PC-3 (cell line): ENCODE data around the gene RIPPLY2. TPM values are rescaled to one million over a fixed set of nuclear protein-coding genes. Genes with fewer than 3 reads are reported as not detected.

Source experiments
- ATAC-seq: fragments of 200-7000 bp; cut with Tn5 transposase; 2 replicates; pipeline ENCODE4 v1.9.1; 2020; ENCODE audit warnings: mild to moderate bottlenecking, moderate library complexity
- BruUV-seq: library from RNA; stranded (reverse); fragments of 400-500 nt; replicated peaks from 2 replicates; lab custom pipeline; 2021; lab: Mats Ljungman, UMichigan
- CTCF ChIA-PET: fragments of 300-600 bp; sonication (Branson Sonifier 250); formaldehyde crosslinking; loops from one replicate; lab custom pipeline; 2022; ENCODE audit warnings: antibody characterized with exemption; lab: Charles Lee
- POLR2A ChIA-PET: fragments of 300-600 bp; sonication (Branson Sonifier 250); formaldehyde crosslinking; loops from one replicate; lab custom pipeline; 2022; ENCODE audit warnings: antibody characterized with exemption; ENCODE audit not compliant: unreplicated experiment; lab: Charles Lee
- DNase-seq: peaks from one replicate; pipeline ENCODE4 v3.0.0-alpha.2; 2015
- H2AFZ ChIP-seq: fragments of 300-600 bp; sonication (generic); 2 replicates; pipeline ENCODE4 v1.6.0; 2016; ENCODE audit warnings: antibody characterized with exemption, low read length
- H3F3A ChIP-seq: fragments of 300-600 bp; sonication (generic); one replicate; pipeline ENCODE4 v1.6.0; 2017; ENCODE audit warnings: antibody characterized with exemption, low read length, control low read depth, mild to moderate bottlenecking; ENCODE audit not compliant: unreplicated experiment
- H3K27ac ChIP-seq: fragments of 300-600 bp; sonication (generic); 2 replicates; pipeline ENCODE4 v1.5.1; 2016; ENCODE audit warnings: mild to moderate bottlenecking, low read length
- H3K27me3 ChIP-seq: fragments of 300-600 bp; sonication (generic); 2 replicates; pipeline ENCODE4 v1.6.1; 2016; ENCODE audit warnings: low read length, mixed read lengths
- H3K36me3 ChIP-seq: fragments of 300-600 bp; sonication (generic); 2 replicates; pipeline ENCODE4 v1.6.1; 2016; ENCODE audit warnings: low read depth, mixed run types, low read length, mixed read lengths
- H3K4me1 ChIP-seq: fragments of 300-600 bp; sonication (generic); 2 replicates; pipeline ENCODE4 v1.5.1; 2016; ENCODE audit warnings: low read length; ENCODE audit not compliant: insufficient read depth
- H3K4me2 ChIP-seq: fragments of 300-600 bp; sonication (generic); 2 replicates; pipeline ENCODE4 v1.6.0; 2016; ENCODE audit warnings: low read length
- H3K4me3 ChIP-seq: fragments of 300-600 bp; sonication (generic); 2 replicates; pipeline ENCODE4 v1.5.1; 2016; ENCODE audit warnings: mild to moderate bottlenecking, low read length, mixed read lengths
- H3K79me2 ChIP-seq: fragments of 300-600 bp; sonication (generic); 2 replicates; pipeline ENCODE4 v1.6.1; 2017; ENCODE audit warnings: low read length, mixed read lengths
- H3K9ac ChIP-seq: fragments of 300-600 bp; sonication (generic); 2 replicates; pipeline ENCODE4 v1.6.0; 2016; ENCODE audit warnings: mild to moderate bottlenecking, low read length
- H3K9me2 ChIP-seq: fragments of 300-600 bp; sonication (generic); replicated peaks from 2 replicates; pipeline ENCODE4 v1.6.1; 2016; ENCODE audit warnings: mixed run types, low read length, mixed read lengths
- H3K9me3 ChIP-seq: fragments of 300-600 bp; sonication (generic); 2 replicates; pipeline ENCODE4 v1.6.1; 2016; ENCODE audit warnings: low read length, mixed read lengths
- H4K20me1 ChIP-seq: fragments of 300-600 bp; sonication (generic); 2 replicates; pipeline ENCODE4 v1.6.1; 2016; ENCODE audit warnings: low read length, mixed read lengths
- EZH2 ChIP-seq: fragments of 300-600 bp; sonication (generic); IDR thresholded peaks from one replicate; pipeline ENCODE4 v1.6.1; 2017; ENCODE audit warnings: antibody characterized with exemption, mild to moderate bottlenecking, low read length; ENCODE audit not compliant: unreplicated experiment
- EZH2phosphoT487 ChIP-seq: fragments of 300-600 bp; sonication (generic); IDR thresholded peaks from 2 replicates; pipeline ENCODE4 v1.6.1; 2018; ENCODE audit warnings: mild to moderate bottlenecking, antibody characterized with exemption, low read length, borderline replicate concordance
- intact Hi-C: fragments of 100-400 bp; cut with micrococcal nuclease; formaldehyde crosslinking; loops from 2 replicates; pipeline ENCODE4 v1.9.0; 2023
- total RNA-seq: library from RNA; depleted of rRNA; stranded (reverse); fragments of >200 nt; gene quantifications from 2 replicates; pipeline ENCODE4 v1.2.3, GENCODE V29; 2014
- TF ChIP-seq, protein P1 (sequence below): fragments of 300-600 bp; sonication (generic); conservative IDR thresholded peaks from 2 replicates; pipeline ENCODE4 v1.5.1; 2017; ENCODE audit warnings: antibody characterized with exemption, low read depth, mild to moderate bottlenecking, low read length

RIPPLY2 gene
- total RNA-seq, 1 experiment from 2014 or later: not detected

DNA sequence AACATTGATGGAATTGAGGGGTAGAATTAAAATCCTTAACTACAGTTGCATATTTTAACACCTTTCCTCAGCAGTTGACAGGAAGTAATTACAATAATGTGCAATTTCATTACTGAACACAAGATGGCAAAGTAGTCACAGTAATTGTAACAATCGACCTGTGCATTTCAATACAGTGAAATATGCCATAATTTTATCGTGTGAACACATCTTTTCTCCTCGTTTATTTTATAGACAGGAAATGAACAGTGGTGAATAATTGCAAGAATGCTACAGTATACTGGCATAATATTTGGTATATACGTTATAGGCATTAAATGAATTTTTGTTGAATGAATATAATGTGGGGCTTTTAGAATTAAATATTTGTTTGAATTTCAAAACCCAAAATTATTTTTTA lies 31.4 kb downstream of the RIPPLY2 start:
- H3K36me3 ChIP-seq: no peaks in the 10 kb centered on the region; the same call in 1 of the 2 replicates
- H2AFZ ChIP-seq: no peak overlapping the region
- intact Hi-C loops: loop anchor here (1.0 to 5.0 kb wide), 2 partner anchors 143 to 337 kb away; no protein-coding TSS in a partner anchor
- no peaks in the 10 kb centered on the region for H3K27me3 ChIP-seq
- H3K4me1 ChIP-seq: peaks cover 3% of the 10 kb centered on the region; the same call in 1 of the 2 replicates
- BruUV-seq: no TSS peak
- no peaks in the 10 kb centered on the region for H3K9me3 ChIP-seq
- no peaks in the 10 kb centered on the region for H3K9me2 ChIP-seq
- peak; percentile 67 for DNase-seq
- H3K79me2 ChIP-seq: no peaks in the 10 kb centered on the region
- peak; percentile 78 for ATAC-seq
- H3F3A ChIP-seq: no peaks in the 10 kb centered on the region
- H3K4me2 ChIP-seq: no peak overlapping the region
- POLR2A ChIA-PET: no interaction called here
- no peak overlapping the region for H3K4me3 ChIP-seq
- H3K9ac ChIP-seq: no peak overlapping the region
- TF ChIP-seq, protein P1, sequence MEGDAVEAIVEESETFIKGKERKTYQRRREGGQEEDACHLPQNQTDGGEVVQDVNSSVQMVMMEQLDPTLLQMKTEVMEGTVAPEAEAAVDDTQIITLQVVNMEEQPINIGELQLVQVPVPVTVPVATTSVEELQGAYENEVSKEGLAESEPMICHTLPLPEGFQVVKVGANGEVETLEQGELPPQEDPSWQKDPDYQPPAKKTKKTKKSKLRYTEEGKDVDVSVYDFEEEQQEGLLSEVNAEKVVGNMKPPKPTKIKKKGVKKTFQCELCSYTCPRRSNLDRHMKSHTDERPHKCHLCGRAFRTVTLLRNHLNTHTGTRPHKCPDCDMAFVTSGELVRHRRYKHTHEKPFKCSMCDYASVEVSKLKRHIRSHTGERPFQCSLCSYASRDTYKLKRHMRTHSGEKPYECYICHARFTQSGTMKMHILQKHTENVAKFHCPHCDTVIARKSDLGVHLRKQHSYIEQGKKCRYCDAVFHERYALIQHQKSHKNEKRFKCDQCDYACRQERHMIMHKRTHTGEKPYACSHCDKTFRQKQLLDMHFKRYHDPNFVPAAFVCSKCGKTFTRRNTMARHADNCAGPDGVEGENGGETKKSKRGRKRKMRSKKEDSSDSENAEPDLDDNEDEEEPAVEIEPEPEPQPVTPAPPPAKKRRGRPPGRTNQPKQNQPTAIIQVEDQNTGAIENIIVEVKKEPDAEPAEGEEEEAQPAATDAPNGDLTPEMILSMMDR: peak; percentile 81
- TF ChIP-seq EZH2phosphoT487: no peak
- CTCF ChIA-PET: no interaction called here
- H3K27ac ChIP-seq: no peak overlapping the region
- H4K20me1 ChIP-seq: no peaks in the 10 kb centered on the region

DNA sequence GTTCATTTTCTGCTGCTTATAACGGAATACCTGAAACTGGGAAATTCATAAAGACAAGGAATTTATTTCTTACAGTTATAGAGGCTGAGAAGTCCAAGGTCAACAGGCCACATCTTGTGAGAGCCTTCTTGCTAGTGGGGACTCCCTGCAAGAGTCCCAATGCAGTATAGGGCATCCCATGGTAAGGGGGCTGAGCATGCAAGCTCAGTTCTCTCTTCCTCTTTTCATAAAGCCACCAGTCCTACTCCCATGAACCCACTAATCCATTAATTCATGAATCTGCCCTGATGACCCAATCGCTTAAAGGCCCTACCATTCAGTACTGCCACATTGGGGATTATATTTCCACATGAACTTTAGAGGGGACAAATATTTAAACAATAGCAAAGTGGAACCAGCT lies 32.8 kb downstream of the RIPPLY2 start:
- no peaks in the 10 kb centered on the region for H4K20me1 ChIP-seq
- H3K9me3 ChIP-seq: no peaks in the 10 kb centered on the region
- ATAC-seq (no peak), DNase-seq (no peak)
- no peaks in the 10 kb centered on the region; the same call in 1 of the 2 replicates for H3K36me3 ChIP-seq
- TF ChIP-seq, protein P1: no peak
- TF ChIP-seq EZH2phosphoT487 (no peak), EZH2 (no peak)
- no peaks in the 10 kb centered on the region for H3K79me2 ChIP-seq
- no peaks in the 10 kb centered on the region for H3F3A ChIP-seq
- H3K9me2 ChIP-seq: no peaks in the 10 kb centered on the region
- intact Hi-C loops: no loop called here
- no peak overlapping the region for H3K9ac ChIP-seq
- peaks cover 3% of the 10 kb centered on the region; the same call in 1 of the 2 replicates for H3K4me1 ChIP-seq
- no peak overlapping the region for H3K4me3 ChIP-seq
- BruUV-seq: no TSS peak
- CTCF ChIA-PET: no interaction called here
- POLR2A ChIA-PET: no interaction called here
- no peak overlapping the region for H2AFZ ChIP-seq
- H3K27me3 ChIP-seq: no peaks in the 10 kb centered on the region
- no peak overlapping the region for H3K4me2 ChIP-seq
- no peak overlapping the region for H3K27ac ChIP-seq

DNA sequence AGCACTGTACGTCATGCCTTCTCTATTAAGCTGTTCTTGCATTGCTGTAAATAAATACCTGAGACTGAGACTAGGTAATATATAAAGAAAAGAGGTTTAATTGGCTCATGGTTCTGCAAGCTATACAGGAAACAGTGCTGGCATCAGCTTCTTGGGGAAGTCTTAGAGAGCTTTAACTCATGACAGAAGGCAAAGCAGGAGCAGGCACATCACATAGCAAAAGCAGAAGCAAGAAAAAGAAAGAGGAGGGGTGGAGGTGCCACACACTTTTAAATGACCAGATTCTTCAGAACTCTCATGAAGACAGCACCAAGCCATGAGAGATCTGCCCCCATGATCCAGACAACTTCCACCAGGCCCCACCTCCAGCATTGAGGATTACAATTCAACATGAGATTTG lies 36.5 kb downstream of the RIPPLY2 start:
- Histone ChIP-seq H3F3A (no peaks in the 10 kb centered on the region), H3K27me3 (no peaks in the 10 kb centered on the region), H3K9ac (no peak overlapping the region), H3K79me2 (no peaks in the 10 kb centered on the region), H3K9me3 (no peaks in the 10 kb centered on the region), H3K36me3 (no peaks in the 10 kb centered on the region), H3K27ac (no peak overlapping the region), H4K20me1 (no peaks in the 10 kb centered on the region), H3K9me2 (no peaks in the 10 kb centered on the region), H3K4me3 (no peak overlapping the region), H3K4me2 (no peak overlapping the region), H2AFZ (no peak overlapping the region), H3K4me1 (peaks cover 1% of the 10 kb centered on the region; the same call in 1 of the 2 replicates)
- TF ChIP-seq EZH2phosphoT487 (no peak), EZH2 (no peak)
- TF ChIP-seq, protein P1: no peak
- intact Hi-C loops: no loop called here
- ATAC-seq (no peak), DNase-seq (no peak)
- CTCF ChIA-PET: no interaction called here
- no TSS peak for BruUV-seq
- POLR2A ChIA-PET: no interaction called here
